ENCODE results near the gene SAP30BP.

GRCh38 chr17:75740631-75741077 lies 73.5 kb downstream of the SAP30BP start:
- TF ChIP-seq RFX5 (IDR thresholded peaks at IDR 0.05; ENCODE audit: low read depth, low read length) (no peak), POLR2AphosphoS5 (IDR thresholded peaks at IDR 0.05; ENCODE audit: low read depth, low read length) (no peak), EP300 (IDR thresholded peaks at IDR 0.05; ENCODE audit: low read depth in 2 of 2, low read length in 2 of 2) (no peak), EP300 (CRISPR knock-in tag; IDR thresholded peaks at IDR 0.05; ENCODE audit: borderline replicate concordance) (no peak), E2F1 (CRISPR knock-in tag; IDR thresholded peaks at IDR 0.05) (no peak), EZH2 (conservative IDR thresholded peaks at IDR 0.05; ENCODE audit: low read depth, low read length) (no peak), ATF4 (CRISPR knock-in tag; IDR thresholded peaks at IDR 0.05) (no peak), MIER3 (CRISPR knock-in tag; IDR thresholded peaks at IDR 0.05; ENCODE audit: borderline replicate concordance) (no peak), ZNF274 (CRISPR knock-in tag; IDR thresholded peaks at IDR 0.05) (no peak), NFRKB (IDR thresholded peaks at IDR 0.05) (no peak), GABPA (IDR thresholded peaks at IDR 0.05; ENCODE audit: low read depth, low read length) (no peak), GABPA (CRISPR knock-in tag; IDR thresholded peaks at IDR 0.05; ENCODE audit: low read depth) (no peak), ZFP37 (CRISPR knock-in tag; IDR thresholded peaks at IDR 0.05; ENCODE audit: borderline replicate concordance) (no peak), ZNF670 (CRISPR knock-in tag; IDR thresholded peaks at IDR 0.05; ENCODE audit: borderline replicate concordance) (no peak)
- TF ChIP-seq, protein P1, sequence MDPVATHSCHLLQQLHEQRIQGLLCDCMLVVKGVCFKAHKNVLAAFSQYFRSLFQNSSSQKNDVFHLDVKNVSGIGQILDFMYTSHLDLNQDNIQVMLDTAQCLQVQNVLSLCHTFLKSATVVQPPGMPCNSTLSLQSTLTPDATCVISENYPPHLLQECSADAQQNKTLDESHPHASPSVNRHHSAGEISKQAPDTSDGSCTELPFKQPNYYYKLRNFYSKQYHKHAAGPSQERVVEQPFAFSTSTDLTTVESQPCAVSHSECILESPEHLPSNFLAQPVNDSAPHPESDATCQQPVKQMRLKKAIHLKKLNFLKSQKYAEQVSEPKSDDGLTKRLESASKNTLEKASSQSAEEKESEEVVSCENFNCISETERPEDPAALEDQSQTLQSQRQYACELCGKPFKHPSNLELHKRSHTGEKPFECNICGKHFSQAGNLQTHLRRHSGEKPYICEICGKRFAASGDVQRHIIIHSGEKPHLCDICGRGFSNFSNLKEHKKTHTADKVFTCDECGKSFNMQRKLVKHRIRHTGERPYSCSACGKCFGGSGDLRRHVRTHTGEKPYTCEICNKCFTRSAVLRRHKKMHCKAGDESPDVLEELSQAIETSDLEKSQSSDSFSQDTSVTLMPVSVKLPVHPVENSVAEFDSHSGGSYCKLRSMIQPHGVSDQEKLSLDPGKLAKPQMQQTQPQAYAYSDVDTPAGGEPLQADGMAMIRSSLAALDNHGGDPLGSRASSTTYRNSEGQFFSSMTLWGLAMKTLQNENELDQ (CRISPR knock-in tag; IDR thresholded peaks at IDR 0.05; ENCODE audit: borderline replicate concordance), result no peak
- TF ChIP-seq, protein P2, sequence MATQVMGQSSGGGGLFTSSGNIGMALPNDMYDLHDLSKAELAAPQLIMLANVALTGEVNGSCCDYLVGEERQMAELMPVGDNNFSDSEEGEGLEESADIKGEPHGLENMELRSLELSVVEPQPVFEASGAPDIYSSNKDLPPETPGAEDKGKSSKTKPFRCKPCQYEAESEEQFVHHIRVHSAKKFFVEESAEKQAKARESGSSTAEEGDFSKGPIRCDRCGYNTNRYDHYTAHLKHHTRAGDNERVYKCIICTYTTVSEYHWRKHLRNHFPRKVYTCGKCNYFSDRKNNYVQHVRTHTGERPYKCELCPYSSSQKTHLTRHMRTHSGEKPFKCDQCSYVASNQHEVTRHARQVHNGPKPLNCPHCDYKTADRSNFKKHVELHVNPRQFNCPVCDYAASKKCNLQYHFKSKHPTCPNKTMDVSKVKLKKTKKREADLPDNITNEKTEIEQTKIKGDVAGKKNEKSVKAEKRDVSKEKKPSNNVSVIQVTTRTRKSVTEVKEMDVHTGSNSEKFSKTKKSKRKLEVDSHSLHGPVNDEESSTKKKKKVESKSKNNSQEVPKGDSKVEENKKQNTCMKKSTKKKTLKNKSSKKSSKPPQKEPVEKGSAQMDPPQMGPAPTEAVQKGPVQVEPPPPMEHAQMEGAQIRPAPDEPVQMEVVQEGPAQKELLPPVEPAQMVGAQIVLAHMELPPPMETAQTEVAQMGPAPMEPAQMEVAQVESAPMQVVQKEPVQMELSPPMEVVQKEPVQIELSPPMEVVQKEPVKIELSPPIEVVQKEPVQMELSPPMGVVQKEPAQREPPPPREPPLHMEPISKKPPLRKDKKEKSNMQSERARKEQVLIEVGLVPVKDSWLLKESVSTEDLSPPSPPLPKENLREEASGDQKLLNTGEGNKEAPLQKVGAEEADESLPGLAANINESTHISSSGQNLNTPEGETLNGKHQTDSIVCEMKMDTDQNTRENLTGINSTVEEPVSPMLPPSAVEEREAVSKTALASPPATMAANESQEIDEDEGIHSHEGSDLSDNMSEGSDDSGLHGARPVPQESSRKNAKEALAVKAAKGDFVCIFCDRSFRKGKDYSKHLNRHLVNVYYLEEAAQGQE (IDR thresholded peaks at IDR 0.05; ENCODE audit: borderline replicate concordance in 1 of 2, low read depth in 1 of 2, low read length in 2 of 2), result no peak
